Measurements from ENCODE around the gene RFPL1.
"Not testable (repeated sequence)": the region's sequence is repeated elsewhere in the genome, so short reads cannot be mapped to it uniquely, and the experiment has no call there.

RFPL1 gene

DNA sequence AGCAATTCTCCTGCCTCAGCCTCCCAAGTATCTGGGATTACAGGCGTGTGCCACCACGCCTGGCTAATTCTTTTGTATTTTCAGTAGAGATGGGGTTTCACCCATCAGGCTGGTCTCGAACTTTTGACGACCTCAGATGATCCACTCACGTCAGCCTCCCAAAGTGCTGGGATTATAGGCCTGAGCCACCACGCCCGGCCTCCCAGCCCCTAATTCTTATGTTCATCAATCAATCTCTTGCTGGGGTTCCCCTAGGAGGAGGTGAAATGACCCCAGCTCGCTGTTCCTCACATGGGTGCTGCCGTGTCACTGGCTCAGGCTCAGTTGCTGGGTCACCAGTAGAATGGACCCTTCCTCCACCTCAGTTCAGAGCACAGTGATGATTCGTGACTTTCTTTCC lies at the start of gene RFPL1:
TSS of gene RFPL1 (plus strand) at position 301 of the 400 bp plus-strand sequence.
- DNase-seq, result not testable (repeated sequence)

DNA sequence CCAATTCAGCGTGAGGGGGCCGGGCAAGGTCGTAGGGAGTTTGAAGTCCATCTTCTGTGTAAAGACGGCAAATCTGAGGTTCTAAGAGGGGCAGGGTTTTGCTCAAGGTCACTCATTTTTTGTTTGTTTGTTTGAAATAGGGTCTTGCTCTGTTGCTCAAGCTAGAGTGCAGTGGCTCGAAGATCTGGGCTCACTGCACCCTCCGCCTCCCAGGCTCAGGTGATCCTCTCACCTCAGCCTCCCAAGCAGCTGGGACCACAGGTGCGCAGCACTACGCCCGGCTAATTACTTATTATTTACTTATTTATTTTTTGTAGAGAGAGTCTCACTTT lies 49.7 kb upstream of the RFPL1 start:
- no peak for DNase-seq

DNA sequence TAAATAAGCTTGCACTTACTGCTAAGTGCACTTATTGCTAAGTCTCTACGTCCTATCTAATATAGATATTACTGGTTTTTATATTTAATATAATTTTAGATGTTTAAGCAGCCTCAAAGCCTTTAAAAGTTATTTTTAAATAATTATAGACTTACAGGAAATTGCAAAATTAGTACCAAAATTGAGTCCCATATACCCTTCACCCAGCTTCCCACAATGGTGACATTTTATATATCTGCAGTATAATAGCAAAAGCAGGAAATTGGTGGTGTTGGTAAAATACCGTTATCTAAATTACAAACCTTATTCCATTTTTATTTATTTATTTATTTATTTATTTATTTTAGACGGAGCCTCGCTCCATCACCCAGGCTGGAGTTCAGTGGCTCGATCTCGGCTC lies 48.1 kb upstream of the RFPL1 start:
- DNase-seq, result no peak

DNA sequence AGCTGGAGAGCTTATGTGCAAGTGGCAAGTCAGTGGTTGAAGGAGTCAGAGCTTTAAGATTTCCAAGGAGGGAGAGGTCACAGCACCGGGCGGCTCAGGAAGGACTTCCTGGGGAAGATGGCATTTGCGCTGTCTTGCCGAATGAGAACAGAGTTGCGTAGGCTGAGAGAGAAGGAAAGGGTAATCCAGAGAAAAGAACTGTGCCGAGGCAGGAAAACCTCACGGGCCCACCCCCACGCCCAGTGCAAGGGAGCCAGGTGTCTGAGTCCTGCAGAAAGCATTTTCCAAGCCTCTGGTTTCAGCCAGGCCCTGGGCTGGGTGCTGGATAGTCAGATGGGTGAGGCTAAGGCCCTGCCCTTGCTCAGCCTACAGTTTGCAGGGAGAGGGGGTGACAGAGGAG lies 46.8 kb upstream of the RFPL1 start:
- DNase-seq, result no peak

DNA sequence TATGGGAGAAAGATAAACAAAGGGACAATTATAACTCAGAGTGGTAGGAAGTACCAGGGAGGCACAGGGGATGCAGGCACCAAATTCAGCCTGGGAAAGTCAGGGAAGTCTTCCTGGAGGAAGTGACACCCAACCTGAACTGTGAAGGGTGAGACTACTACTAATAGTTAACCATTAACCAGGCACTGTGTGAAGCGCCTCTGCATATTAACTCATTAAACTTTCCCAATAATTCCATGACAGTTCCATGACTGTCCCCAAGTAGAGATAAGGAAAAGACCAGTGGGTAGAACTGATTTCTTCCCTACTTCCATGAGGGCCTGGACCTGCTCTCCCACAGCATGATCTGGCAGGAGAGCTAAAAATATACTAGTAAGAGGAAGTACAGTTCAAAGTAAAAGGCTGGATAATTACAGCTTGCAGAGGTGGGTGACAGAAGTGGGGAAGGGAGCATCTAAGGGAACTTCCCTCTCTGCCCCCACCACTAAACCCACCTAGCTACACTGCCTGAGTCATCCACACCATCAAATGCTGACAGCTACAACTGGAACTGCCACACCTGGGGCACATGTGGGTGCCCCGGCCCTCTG lies 45.3 kb upstream of the RFPL1 start:
- DNase-seq, result no peak

DNA sequence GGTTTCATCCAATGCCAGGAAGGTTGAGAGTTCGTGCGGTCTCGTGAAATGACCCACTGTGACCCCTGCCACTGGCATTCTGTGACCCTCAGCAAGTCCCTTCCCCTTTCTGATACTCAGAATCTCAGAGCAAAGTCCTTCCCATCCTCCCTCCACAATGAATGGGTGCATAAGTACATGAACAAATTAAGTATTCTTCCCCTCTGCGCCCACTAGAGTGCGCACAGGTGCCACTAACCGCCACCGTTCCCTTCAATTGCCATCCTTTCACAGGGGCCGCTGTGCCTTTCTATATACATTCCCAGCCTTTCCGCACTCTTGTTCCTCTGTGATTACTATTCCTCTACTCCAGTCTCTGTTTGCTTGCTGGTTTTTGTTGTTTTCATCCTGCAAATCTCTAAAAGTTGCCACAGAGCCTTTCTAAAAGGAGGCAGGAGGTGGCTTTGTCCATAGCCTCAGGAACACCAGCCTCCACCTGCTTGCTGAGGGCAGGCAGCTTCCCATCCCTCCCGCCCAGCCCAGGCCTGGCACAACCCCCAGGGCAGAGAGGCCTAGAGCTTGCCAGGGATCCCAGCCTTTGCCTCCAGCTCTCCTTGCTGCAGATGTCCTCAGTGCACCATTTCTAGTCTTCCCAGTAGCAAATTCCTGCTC lies 43.3 kb upstream of the RFPL1 start:
- peak; percentile 66 to 72 for DNase-seq

DNA sequence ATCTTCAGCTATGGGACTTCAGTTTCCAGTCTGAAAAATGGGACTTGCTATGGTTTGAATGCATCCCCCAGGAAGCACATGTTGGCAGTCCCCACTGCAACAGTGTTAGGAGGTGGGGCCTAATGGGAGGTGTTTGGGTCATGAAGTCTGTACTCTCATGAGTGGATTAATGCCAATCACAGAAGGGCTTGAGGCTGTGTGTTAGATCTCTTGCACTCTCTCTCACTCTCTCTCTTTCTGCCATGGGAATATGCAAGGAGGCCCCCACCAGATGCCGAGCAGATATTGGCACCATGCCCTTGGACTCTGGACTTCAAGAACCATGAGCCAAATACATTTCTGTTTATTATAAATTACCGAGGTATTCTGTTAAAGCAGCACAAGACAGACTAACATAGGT lies 42.3 kb upstream of the RFPL1 start:
- DNase-seq, result no peak

DNA sequence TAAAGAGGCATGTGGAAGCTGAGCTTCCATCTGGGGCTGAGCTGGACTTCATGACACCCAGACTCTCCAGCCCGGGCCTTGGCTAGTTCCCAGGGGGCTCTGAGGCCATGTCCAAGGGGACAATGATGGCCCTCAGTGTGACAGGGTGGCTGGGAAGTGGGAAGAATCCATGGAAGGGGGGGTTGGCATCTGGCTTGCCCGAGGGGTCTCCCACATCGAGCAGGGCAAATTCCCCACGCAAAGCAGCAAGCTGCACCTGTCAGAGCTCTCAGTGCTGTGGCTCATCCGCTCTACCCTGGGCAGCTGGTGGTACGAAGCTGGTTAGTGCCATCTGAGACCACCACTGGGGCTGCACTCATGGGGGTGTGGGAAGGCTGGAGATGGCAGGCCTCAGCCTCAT lies 40.6 kb upstream of the RFPL1 start:
- DNase-seq, result no peak

DNA sequence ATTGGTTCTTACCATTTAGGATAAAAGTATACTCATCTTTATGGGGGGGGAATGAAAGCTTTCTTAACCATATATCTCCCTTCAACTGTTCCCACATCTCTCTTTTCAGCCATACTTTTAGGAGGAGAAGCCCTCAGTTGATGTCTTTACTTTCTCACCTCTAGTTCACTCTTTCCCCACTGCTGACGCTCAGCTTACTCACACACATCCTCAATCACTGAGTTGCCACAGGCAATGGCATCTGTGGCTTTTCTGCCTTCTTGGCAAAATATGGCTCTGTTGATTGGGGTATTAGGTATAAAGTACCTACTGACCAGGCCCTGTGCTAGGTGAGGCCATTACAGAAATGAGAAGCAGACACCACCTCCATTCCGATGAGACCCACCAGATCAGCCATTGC lies 37.8 kb upstream of the RFPL1 start:
- no peak for DNase-seq

DNA sequence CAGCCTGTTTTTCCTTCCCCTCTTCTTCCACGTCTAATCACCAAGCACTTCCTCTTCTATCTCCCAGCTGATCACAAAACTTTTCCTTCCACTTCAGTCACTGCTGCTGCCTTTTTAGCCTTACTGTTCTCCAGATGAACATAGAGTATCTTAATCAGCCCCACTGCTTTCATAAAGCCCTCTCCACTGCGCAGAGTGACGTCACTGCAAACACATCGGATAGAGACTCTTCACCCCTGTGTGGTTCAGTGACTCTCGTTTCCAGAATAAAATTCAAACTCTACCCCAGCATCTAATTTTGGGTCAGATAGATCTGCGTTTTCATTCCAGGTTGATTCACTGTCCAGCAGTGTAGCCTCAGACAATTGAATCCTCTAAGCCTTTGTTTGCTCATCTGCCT lies 36.8 kb upstream of the RFPL1 start:
- DNase-seq, result not testable (repeated sequence)

DNA sequence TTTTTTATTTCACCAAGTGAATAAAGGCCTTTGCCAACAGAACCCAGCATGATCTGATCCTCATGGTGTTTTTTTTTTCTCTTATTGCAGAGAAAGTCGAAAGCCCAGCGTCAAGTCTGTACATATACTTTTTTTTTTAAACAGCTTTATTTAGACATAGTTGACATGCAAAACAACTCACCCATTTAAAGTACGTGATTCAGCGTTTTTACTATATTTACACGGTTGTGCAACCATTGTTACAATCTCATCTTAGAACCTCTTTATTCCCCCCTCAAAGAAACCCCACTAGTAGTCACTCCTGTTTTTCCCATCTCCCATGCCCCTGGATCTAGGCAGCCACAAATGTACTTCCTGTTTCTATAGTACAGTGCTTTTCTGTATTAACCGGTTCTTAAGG lies 29.4 kb upstream of the RFPL1 start:
- DNase-seq, result no peak

DNA sequence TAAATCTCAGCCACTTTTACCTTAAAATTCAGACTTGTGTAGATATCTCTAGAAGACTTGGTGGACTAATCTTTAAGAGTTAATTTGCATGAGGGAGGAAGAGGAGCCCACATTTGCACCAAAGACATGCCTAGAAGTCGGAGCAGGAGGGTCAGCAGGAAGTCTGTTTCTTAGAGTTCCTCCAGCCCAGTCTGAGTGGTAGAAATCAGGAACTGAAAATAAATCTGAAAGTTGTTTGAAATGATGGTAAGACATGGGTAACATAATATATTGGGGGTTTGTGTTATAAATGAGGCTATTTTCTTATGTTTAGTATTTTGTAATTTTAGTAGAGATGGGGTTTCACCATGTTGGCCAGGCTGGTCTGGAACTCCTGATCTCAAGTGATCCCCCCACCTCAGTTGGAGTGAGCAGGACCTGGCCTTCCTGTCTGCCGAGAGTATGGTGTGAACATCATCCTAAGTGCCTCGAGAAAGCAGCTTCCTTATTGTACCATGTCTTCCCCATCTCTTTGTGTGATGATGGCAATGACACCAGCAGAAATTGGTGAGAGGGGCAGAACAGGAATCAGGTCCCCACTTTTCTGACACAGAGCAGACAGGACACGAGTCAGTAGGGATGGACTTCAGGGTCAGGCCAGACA lies 26.7 kb upstream of the RFPL1 start:
- DNase-seq, result not testable (repeated sequence)

DNA sequence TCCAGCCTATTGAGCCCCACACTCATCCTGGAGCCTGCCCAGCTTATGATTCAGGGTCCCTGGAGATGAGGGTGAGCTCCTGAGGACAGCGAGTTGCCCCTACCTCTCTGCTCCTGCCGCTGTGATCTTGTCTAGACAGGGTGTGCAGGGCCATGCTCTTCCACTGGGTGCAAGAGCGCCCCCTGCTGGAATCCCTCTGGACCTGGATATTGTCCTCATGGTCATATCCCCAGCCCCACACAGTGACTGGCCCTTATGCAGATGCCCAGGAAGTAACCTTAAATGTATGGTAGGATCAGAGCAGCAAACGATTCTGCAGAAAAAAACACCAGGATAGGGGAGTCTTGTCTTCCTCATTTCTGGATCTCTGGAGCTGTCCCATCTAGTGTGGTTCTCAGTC lies 25.6 kb upstream of the RFPL1 start:
- peak in 1 of 2 donors; percentile 25 for DNase-seq

DNA sequence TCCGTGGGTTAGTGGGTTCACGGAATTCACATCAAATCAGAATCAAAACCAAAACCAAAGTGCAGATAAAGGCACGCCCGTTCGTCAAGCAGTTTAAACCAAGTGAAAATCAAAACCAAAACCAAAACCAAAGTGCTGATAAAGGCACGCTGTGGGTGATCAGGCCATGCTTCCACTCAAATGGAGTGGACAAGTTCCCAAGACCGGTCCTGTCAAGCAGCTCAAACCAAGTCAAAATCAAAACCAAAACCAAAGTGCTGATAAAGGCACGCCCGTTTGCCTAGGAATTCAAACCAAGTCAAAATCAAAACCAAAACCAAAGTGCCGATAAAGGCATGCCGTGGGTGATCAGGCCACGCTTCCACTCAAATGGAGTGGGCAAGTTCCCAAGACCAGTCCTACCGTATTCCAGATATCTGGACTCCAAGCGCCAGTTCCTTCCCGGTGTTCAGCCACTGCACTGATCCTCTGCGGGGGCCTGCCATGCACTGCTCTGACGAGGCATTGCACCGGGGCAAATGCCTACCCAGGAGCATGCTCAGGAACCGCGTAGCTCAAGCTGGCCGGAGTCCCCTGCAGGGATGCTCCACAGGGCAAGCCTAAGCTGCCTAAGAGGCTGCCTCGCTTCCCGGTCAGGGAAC lies 23.3 kb upstream of the RFPL1 start:
- peak; percentile 55 to 80 for DNase-seq

DNA sequence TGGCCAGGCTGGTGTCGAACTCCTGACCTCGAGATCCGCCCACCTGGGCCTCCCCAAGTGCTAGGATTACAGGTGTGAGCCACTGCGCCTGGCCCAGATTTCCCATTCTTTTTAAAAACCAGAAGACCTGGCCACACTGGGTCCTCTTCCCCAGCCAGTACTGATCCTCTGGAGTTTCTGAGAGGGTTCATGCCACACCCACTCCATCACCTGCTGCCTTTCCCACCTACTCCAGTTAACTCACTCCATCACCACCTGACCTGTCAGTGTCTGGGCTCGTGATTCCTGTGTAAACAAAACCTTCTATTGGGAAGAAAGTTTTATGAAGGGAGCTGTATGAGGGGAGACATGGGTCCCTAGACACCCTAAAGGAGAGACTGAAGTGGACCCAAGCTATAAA lies 19.7 kb upstream of the RFPL1 start:
- not testable (repeated sequence) for DNase-seq

DNA sequence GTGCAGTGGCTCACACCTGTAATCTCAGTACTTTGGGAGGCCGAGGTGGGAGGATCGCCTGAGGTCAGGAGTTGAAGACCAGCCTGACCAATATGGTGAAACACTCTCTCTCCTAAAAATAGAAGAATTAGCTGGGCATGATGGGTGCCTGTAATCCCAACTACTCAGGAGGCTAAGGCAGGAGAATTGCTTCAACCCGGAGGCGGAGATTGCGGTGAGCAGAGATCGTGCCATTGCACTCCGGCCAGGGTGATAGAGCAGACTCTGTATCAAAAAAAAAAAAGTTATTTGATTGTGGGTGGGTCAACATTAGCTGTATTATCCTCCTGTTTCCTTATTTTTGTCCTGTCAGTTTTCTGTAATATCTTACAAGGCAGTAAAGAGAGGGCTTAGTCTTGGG lies 11.9 kb upstream of the RFPL1 start:
- no peak for DNase-seq

DNA sequence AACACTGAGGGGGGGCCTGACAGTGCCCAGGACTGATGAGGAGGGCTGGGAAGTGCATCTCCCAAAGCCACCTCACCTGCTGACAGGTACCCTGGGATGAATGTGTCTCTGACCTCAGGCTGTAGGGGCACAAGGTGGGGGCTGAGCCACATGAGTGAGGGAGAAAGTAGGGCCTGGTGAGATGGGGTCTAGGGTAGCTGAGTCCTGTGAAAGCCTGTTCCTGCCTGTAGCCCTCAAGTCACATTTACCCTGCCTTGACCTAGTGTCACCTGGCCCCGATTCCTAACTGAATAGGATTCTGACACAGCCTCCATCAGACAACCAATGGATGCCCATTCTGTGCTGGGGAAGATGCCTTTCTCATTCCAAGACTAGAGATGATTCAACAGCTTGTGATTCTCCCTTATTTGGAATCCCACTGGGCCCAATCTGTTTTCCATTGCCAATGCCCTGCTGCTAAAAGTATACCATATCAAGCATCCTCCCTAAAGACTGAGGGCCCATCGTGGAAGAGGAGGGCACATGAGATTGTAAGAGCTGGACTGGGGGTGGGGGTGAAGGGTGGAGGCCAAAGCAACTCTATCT lies 11.1 kb upstream of the RFPL1 start:
- no peak for DNase-seq

DNA sequence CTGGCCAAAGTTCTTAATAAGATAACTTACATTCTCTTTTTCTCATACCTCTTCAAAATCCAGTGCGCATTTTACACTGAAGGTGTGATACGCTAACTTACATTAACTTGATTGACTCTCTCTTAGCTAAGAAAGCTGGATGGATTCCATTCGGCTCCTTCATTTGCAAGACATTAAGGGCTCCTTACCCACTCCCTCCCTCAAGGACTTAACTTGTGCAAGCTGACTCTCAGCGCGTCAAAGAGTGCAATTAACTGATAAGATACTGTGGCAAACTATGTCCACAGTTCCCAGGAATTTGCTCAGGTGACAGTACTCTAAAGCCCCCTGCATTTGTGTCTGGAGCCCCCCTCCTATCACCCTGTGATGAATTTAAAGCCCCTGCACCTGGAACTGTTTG lies 6.4 kb upstream of the RFPL1 start:
- DNase-seq, result no peak

DNA sequence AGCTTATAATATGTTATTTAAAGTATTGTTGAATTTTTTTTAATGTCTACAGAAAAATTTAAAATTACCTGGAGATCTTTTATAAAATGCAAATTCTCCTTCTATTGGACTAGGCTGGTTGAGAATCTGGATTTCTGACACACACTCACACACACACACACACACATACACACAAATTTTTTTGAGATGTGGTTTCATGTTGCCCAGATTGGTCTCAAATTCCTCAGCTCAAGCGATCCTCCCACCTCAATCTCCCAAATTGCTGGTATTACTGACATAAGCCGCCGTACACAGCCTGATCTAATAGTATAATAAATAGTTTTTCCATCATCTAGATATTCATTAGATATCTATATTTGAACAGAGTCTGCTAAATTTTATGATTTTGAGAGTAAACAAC lies 4.5 kb upstream of the RFPL1 start:
- DNase-seq, result no peak

DNA sequence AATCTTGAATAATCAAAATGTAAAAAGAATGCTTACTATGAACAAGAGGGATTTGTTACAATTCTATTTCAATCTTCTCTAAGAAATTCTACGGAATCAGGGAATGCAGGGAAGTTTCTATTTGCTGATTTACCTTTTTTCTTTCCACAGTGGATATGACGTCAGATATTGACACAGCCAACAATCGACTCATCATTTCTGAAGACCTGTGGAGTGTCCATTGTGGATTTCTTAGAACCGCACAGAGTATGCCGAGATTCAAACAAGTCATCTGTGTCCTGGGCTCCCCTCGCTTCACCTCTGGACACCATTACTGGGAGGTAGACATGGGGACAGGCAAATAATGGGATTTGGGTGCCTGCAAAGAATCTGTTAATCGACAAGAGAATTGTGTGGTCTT lies 4.1 kb upstream of the RFPL1 start:
- DNase-seq, result no peak

DNA sequence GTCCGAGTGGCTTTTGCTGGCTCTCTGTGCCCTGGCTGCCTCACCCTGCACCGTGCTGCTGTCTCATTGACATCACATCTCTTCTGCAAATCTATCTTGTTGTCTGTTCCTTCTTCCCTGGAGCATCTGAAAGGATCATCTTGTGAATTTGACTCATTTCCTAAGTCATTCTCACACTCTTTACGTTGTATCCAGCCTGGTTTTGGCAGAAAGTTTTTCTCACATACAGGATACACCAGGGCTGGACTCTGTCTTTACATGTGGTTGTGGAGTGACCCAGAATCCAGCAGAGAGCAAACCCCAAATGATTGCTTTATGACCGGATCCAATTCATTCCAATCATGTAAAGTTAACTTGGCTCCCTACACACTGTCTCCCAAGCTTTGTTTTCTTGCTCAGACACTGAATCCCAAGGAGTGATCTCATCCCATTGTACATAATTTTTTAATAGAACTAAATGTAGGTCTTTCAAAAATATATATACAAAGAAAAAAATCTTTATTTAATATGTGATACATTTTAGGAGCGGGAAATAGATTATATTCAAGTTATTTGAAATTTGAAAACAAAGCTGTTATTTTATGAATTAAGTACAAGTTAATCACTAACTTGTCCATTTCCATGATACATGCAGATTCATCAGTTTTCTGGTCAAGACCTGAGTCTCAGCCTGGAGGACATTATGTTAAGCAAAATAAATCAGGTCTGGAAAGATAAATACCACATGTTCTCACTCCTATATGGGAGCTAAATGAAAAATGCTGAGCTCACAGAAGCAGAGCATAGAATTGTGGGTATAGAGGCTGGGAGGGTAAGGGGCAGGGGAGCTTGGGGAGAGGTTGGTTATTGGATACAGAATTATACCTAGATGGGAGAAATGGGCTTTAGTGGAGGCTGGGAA lies 2.9 kb upstream of the RFPL1 start:
- no peak for DNase-seq

DNA sequence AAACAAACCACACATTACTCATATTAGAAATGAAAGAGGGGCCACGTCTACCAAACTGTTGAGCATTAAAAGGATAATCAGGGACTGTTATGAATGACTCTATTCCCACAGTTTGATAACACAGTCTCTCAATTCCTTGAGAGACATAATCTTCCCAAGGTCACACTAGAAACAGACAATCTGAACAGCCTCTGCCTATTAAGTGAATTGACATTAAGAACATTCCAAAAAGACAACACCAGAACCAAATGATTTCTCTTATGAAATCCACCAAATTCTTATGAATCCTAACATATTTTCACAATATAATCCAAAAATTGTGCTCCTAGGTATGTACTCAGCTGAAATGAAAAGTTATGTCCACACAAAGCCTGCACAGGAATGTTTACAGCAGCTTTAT lies 4.6 kb downstream of the RFPL1 start:
- no peak for DNase-seq

DNA sequence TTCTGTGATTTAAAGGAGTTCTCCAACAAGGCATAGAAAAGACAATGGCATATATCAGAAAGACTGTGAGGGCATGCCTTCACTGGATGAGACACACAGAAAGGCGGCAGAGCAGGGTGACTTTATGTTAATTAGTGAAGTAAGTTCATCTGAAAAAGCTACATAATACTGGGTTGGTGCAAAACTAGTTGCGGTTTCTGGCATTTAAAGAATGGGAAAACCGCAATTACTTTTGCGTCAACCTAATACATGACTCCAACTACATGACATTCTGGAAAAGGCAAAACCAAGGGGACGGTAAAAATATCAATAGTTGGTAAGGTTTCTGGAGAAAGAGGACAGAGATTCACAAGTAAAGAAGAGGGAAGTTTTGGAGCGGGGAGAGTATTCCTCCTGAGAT lies 5.1 kb downstream of the RFPL1 start:
- DNase-seq, result no peak

Data from CD4-positive, alpha-beta T cell treated with Interleukin-1 beta for 1 hour (primary cell).